GM19438 (cell line): ENCODE measurements around the gene ESRRA.

Source experiments
- ATAC-seq: cut with Tn5 transposase; IDR thresholded peaks from one replicate; pipeline ENCODE4 v1.9.1; 2021; ENCODE audit warnings: low read depth; ENCODE audit not compliant: unreplicated experiment

Gene ESRRA

DNA sequence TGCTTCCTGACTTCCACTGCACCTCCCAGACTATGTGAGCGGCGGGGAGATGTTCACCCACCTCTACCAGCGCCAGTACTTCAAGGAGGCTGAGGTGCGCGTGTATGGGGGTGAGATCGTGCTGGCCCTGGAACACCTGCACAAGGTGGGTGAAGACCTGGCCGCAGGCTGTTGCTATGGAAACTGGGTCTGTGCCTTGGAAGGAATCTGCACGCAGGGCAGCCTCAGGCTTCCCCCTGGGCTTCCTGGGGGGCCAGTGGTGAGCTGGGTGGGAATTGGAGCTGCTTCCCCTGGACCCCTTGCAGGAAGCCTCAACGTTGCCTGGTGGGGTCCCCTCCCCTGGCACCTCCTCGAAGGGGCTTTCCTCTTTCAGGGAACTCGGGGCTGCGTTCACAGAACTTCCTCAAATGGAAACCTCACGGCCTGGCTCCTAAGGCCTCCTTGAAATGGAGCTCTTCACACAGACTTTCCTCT lies 55.2 kb downstream of the ESRRA start:
- ATAC-seq: no peak

DNA sequence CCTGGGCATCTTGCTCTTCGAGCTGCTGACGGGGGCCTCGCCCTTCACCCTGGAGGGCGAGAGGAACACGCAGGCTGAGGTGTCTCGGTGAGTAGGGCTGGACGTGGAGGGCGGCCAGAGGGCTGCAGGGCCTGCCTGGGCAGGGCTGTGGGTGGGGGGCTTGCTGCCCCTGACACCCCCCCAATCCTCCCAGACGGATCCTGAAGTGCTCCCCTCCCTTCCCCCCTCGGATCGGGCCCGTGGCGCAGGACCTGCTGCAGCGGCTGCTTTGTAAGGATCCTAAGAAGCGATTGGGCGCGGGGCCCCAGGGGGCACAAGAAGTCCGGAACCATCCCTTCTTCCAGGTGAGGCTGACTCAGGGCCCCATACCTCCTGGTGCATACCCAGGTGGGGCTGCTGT lies 56.3 kb downstream of the ESRRA start:
- no peak for ATAC-seq

DNA sequence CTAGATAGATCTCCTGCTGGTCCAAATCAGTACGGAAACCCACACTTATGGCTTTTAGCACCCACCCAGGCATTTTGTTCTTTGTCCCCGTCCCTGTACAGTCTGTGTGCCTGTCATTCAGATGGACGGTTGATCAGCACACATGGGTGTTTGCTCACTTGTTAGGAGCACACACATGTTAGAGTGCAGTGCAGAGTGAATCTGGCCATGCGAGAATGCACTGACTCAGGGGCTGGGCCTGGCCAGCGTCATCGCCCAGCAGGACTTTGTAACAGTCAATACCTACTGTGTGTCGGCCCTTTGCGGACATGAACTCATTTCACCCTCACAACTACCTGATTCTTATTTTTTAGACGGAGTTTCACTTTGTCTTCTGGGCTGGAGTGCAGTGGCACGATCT lies 57.0 kb downstream of the ESRRA start:
- no peak for ATAC-seq

- ATAC-seq: no peak
Observed at GRCh38 chr11:64364435-64364834, 59.1 kb downstream of the ESRRA start.

GRCh38 chr11:64364911-64365310 lies 59.6 kb downstream of the ESRRA start:
- no peak for ATAC-seq
